GM12892 (cell line): ENCODE measurements around the gene MED13L.

Experiments
- POLR2A ChIP-seq: IDR thresholded peaks from 2 replicates; pipeline ENCODE4 v1.6.1; 2011; ENCODE audit warnings: low read depth, low read length, control low read depth
- POLR2AphosphoS5 ChIP-seq: IDR thresholded peaks from 2 replicates; pipeline ENCODE4 v1.6.1; 2011; ENCODE audit warnings: low read depth, low read length, control low read depth
- TAF1 ChIP-seq: IDR thresholded peaks from 2 replicates; pipeline ENCODE4 v1.6.1; 2011; ENCODE audit warnings: low read depth, mild to moderate bottlenecking, control low read depth, low read length, borderline replicate concordance

DNA sequence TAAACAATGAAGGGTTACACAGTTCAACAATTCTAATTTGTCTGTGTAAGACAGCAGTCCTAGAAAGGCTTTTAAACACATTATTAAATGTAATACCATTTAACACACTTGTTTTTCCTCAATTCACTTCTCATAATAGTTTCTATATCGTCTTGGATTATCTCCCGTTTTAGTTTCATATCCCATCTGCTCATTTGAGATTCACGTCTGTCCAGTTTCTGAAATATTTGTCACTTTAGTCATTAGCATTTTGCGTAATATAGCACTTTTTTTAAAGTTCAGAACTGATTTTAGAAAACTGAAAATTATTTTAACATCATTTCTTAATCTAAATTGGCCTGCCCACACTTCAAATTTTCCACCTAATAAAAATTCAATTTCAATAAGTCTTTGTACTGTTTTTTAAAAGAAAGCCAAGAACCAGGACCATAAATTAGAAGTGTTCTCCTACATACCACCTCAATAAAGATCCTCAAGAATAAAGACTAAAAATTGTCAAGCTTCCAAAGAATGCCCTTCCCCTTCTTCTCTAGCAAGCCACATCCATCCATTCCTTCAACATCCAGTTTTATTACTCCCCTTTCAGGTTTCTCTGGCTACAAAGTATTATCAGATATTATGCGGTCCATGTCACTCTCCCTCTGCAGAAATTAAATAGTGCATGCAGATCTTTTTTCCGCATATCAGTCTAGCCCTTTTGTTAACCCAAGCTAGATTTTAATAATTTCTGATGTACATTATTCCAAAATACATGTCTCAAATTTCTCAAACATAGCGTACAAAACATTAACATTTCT, 11.9 kb downstream of the MED13L start:
- TF ChIP-seq POLR2AphosphoS5 (no peak), POLR2A (no peak), TAF1 (no peak)
